ENCODE data around the gene GNG7. TPM values are rescaled to one million over a fixed set of nuclear protein-coding genes. Genes with fewer than 3 reads are reported as not detected.
A peak's percentile ranks its signal among the peaks of the same experiment; 100 is the strongest.
"Not testable (repeated sequence)": the region's sequence is repeated elsewhere in the genome, so short reads cannot be mapped to it uniquely, and the experiment has no call there.

Gene GNG7
- total RNA-seq, 4 donors from 2014 or later = 4.7 to 15.6 (median 9.2) TPM

DNA sequence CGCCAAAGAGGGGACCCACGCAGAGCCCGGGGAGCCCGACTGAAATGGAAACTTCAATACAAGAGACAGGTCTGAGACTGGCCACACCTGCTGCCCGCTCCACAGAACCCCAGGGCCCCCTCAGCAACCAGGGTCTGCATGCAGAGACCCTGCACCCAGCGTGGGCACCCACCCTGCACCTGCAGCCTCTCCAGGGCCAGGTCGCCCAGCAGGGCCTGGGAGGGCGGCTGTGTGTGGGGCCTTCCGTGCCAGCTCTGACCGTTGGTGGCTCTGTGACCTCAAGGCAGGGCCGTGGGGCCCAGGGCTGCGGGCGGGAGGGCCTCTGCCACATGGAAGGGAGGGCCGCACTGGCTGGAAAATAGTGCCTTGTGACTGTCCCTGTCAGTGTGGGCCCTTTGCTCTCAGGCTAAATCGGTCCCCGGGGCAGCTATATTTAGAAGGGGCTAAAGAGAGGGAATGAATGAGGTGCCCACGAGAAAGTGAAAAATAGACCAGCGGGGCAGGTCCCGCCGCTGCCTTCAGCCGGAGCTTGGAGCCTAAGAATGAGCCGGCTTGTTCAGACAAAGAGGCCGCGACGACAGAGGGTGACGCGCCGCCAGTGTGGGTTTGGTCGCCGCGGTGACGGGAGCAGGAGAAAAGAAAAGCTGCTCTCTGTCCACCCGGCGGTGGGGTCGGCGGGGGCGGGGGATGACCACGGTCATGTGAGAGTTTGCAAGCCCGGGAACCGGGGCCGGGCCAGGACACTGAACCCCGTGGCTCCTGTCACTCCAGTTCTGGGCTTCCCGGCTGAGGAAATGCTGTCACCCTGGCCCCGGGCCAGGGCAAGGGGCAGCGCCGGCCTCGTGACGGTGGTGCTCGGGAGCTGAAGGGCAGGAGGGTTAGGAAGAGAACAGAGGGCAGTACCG is 156.1 kb downstream of the GNG7 start:
- no peaks in the 10 kb centered on the region for H3K27me3 ChIP-seq
- WGBS, 2 donors (ENCODE audit: low coverage in 1 of 2) = 34% methylated on average over 14 of the region's 50 CpGs; no CpG with 5 or more reads in 1 of the 2 donors
- peaks cover 8 to 88% (median 42%) of the 10 kb centered on the region in 3 donors for H3K4me1 ChIP-seq
- peak overlapping the region in 1 of 2 donors; percentile 13 for H3K4me3 ChIP-seq
- peak overlapping the region; percentile 13 to 98 (median 87) for H3K27ac ChIP-seq
- TF ChIP-seq POLR2AphosphoS5 (IDR thresholded peaks at IDR 0.05) (peak; percentile 54), POLR2A (IDR thresholded peaks at IDR 0.05) (peak in 1 of 2 donors; percentile 11), EP300 (IDR thresholded peaks at IDR 0.05) (peak; percentile 40)
- TF ChIP-seq, protein P1, sequence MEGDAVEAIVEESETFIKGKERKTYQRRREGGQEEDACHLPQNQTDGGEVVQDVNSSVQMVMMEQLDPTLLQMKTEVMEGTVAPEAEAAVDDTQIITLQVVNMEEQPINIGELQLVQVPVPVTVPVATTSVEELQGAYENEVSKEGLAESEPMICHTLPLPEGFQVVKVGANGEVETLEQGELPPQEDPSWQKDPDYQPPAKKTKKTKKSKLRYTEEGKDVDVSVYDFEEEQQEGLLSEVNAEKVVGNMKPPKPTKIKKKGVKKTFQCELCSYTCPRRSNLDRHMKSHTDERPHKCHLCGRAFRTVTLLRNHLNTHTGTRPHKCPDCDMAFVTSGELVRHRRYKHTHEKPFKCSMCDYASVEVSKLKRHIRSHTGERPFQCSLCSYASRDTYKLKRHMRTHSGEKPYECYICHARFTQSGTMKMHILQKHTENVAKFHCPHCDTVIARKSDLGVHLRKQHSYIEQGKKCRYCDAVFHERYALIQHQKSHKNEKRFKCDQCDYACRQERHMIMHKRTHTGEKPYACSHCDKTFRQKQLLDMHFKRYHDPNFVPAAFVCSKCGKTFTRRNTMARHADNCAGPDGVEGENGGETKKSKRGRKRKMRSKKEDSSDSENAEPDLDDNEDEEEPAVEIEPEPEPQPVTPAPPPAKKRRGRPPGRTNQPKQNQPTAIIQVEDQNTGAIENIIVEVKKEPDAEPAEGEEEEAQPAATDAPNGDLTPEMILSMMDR (IDR thresholded peaks at IDR 0.05) = no peak
- no peak for ATAC-seq
- H3K36me3 ChIP-seq = no peaks in the 10 kb centered on the region
- H3K9me3 ChIP-seq = no peaks in the 10 kb centered on the region

DNA sequence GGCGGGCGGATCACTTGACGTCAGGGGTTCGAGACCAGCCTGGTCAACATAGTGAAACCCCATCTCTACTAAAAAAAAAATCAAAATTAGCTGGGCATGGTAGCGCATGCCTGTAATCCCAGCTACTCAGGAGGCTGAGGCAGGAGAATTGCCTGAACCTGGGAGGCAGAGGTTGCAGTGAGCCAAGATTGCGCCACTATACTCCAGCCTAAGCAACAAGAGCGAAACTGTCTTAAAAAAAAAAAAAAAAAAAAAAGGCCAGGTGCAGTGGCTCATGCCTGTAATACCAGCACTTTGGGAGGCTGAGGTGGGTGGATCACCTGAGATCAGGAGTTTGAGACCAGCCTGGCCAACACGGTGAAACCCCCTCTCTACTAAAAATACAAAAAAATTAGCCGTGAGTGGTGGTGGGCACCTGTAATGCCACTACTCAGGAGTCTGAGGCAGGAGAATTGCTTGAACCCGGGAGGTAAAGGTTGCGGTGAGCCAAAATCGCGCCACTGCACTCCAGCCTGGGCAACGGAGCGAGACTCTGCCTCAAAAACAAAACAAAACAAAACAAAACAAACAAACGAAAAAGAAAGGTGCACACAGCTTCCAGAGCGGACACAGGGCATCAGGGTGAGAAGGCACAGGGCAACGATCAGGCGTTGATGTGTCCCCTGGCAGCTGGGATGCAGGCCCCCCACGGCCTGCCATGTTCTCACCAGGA is 156.9 kb downstream of the GNG7 start:
- H3K36me3 ChIP-seq, ATAC-seq, H3K27me3 ChIP-seq, H3K9me3 ChIP-seq, H3K4me3 ChIP-seq: not testable (repeated sequence)
- peak overlapping the region; percentile 83 to 98 (median 94) for H3K27ac ChIP-seq
- WGBS, 2 donors (ENCODE audit: low coverage in 1 of 2) = 93% methylated on average over 17 of the region's 20 CpGs; no CpG with 5 or more reads in 1 of the 2 donors
- H3K4me1 ChIP-seq = peaks cover 10 to 91% (median 47%) of the 10 kb centered on the region in 3 donors

DNA sequence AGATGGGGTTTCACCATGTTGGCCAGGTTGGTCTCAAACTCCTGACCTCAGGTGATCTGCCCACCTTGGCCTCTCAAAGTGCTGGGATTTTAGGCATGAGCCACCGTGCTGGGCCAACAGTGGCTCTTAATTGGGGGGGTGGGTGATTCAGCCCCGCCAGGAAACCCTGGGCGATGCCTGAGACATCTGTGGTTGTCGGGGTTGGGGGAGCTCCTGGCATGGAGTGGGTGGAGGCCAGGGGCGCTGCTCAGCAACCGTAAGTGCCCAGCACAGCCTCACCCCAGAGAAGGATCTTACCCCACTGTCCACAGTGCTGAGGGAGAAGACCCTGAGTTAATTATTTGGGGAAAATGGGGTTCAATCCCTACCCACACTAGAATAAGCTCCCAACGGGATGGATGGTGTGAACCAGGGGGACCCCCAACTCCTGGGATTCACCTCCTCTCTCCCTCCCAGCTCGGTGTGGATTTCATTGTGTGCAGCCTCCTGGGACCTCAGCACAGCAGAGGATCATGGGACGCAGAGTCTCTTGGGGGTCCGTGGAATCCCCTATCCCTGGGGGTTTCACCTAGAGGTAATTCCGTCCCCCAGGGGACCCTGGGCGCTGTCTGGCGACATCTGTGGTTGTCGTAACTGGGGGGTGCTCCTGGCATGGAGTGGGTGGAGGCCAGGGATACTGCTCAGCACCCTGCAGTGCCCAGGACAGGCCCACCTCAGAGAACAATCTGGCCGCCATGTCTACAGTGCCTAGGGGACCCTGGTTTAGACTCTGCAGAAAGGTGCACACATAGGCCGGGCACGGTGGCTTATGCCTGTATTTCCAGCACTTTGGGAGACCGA is 157.7 kb downstream of the GNG7 start:
- no peaks in the 10 kb centered on the region for H3K27me3 ChIP-seq
- 90% methylated on average over 6 of the region's 18 CpGs; no CpG with 5 or more reads in 1 of the 2 donors for WGBS, 2 donors (ENCODE audit: low coverage in 1 of 2)
- peak overlapping the region in 1 of 2 donors; percentile 39 for H3K4me3 ChIP-seq
- H3K9me3 ChIP-seq = no peaks in the 10 kb centered on the region
- ATAC-seq = no peak
- peaks cover 13 to 91% (median 54%) of the 10 kb centered on the region in 3 donors for H3K4me1 ChIP-seq
- no peak for TF ChIP-seq EP300 (IDR thresholded peaks at IDR 0.05)
- TF ChIP-seq, protein P1 (IDR thresholded peaks at IDR 0.05) = no peak
- TF ChIP-seq POLR2A (IDR thresholded peaks at IDR 0.05) = no peak
- TF ChIP-seq POLR2AphosphoS5 (IDR thresholded peaks at IDR 0.05) = no peak
- peak overlapping the region; percentile 83 to 98 (median 94) for H3K27ac ChIP-seq
- no peaks in the 10 kb centered on the region for H3K36me3 ChIP-seq

DNA sequence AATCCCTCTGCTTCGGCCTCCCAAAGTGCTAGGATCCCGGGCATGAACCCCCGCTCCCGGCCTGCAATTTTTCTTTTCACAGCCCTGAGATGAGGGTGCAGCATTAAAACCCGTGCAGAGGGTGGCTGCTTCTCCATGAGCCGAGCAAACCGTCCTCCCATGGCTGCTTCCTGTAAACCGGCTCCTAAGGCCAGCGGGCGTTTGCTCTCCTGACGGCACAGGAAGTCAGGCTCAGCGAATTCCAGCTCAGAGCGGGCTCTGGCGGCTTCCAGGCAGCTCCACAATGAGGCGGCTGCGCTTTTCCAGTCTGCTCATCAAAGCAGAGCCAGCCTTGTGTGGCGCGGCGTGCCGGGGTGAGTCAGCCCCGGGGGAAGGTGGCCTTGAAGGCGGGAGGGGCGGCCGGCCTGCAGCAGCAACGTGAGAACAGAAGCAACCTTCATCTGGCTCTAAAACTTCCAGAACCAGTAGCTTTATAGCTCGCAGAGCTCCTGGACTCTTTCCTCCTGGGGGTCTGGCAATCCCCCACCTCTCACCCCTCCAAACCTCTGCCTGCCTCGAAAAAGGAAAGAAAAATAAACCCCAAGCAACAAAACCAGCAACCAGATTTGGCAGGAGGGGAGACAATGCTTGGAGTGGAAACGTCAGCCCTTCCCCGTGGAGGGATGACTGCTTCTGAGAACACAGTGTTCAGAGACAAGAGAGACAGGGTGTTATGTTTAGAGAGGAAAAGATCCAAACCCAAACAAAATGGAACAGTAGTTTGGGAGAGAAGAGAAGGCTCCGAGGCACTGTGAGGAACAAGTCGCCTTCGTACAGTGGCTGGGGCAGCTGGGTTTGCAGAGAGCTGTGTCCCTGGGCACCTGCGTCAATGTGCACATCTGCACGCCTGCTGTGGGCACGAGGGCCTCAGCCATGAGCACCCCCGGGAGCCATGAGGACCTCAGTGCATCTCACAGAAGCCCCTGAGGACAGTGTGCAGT is 158.7 kb downstream of the GNG7 start:
- Histone ChIP-seq H3K9me3 (no peaks in the 10 kb centered on the region), H3K4me1 (peaks cover 13 to 85% (median 54%) of the 10 kb centered on the region in 3 donors), H3K36me3 (no peaks in the 10 kb centered on the region), H3K4me3 (peak overlapping the region; percentile 4 to 39), H3K27ac (peak overlapping the region; percentile 83 to 98 (median 94)), H3K27me3 (no peaks in the 10 kb centered on the region)
- peak; percentile 90 for ATAC-seq
- TF ChIP-seq POLR2AphosphoS5 (IDR thresholded peaks at IDR 0.05) (peak; percentile 98), EP300 (IDR thresholded peaks at IDR 0.05) (peak; percentile 75), POLR2A (IDR thresholded peaks at IDR 0.05) (peak; percentile 45 to 64)
- TF ChIP-seq, protein P1 (IDR thresholded peaks at IDR 0.05) = peak in 3 of 4 experiments; percentile 23 to 48 (median 42)
- WGBS, 2 donors (ENCODE audit: low coverage in 1 of 2) = 6 to 30% methylated on average over 7 to 8 of the region's 36 CpGs

DNA sequence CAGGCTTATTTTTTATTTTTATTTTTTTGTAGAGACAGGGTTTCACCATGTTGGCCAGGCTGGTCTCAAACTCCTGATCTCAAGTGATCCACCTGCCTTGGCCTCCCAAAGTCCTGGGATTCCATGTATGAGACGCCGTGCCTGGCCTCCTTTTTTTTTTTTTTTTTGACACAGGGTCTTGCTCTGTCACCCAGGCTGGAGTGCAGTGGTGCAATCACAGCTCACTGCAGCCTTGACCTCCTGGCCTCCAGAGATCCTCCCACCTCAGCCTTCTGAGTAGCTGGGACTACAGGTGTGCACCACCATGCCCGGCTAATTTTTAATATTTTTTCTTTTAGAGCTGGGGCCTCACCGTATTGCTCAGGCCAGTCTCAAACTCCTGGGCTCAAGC is 159.4 kb downstream of the GNG7 start:
- not testable (repeated sequence) for H3K9me3 ChIP-seq, ATAC-seq, H3K36me3 ChIP-seq, H3K27me3 ChIP-seq
- peak overlapping the region; percentile 4 to 39 for H3K4me3 ChIP-seq
- peaks cover 13 to 84% (median 54%) of the 10 kb centered on the region in 3 donors for H3K4me1 ChIP-seq
- 13% methylated on average over 4 of the region's 4 CpGs; no CpG with 5 or more reads in 1 of the 2 donors for WGBS, 2 donors (ENCODE audit: low coverage in 1 of 2)
- H3K27ac ChIP-seq = peak overlapping the region; percentile 83 to 98 (median 94)
